Measurements from ENCODE around the gene NEDD8.

The NEDD8 gene

GRCh38 chr14:24232121-24232644 lies at the start of gene NEDD8:
Gene NEDD8, minus strand, starts transcription at chr14:24232367. Its CDS starts 100 bp downstream, at chr14:24232267.
- no peak for DNase-seq

GRCh38 chr14:24281636-24282035 lies 49.5 kb upstream of the NEDD8 start:
- no peak for DNase-seq

GRCh38 chr14:24280797-24281460 lies 48.8 kb upstream of the NEDD8 start:
- no peak for DNase-seq

- DNase-seq: no peak
Observed at GRCh38 chr14:24279301-24280186, 47.4 kb upstream of the NEDD8 start.

GRCh38 chr14:24278424-24278823 lies 46.3 kb upstream of the NEDD8 start:
- DNase-seq: no peak

- no peak for DNase-seq
Observed at GRCh38 chr14:24277606-24278321, 45.6 kb upstream of the NEDD8 start.

GRCh38 chr14:24277071-24277470 lies 44.9 kb upstream of the NEDD8 start:
- DNase-seq: no peak

- no peak for DNase-seq
Observed at GRCh38 chr14:24274101-24274543, 42.0 kb upstream of the NEDD8 start.

- no peak for DNase-seq
Observed at GRCh38 chr14:24273422-24273998, 41.3 kb upstream of the NEDD8 start.

- DNase-seq: no peak
Observed at GRCh38 chr14:24272467-24272866, 40.3 kb upstream of the NEDD8 start.

GRCh38 chr14:24271834-24272263 lies 39.7 kb upstream of the NEDD8 start:
- no peak for DNase-seq

GRCh38 chr14:24271134-24271833 lies 39.1 kb upstream of the NEDD8 start, which contains the start of gene RABGGTA:
Gene RABGGTA, minus strand, starts transcription at chr14:24271597. Its CDS starts 482 bp downstream, at chr14:24271115.
- no peak for DNase-seq

- DNase-seq: no peak
Observed at GRCh38 chr14:24270537-24271133, 38.5 kb upstream of the NEDD8 start.

GRCh38 chr14:24269910-24270536 lies 37.9 kb upstream of the NEDD8 start:
- no peak for DNase-seq

- no peak for DNase-seq
Observed at GRCh38 chr14:24269368-24269767, 37.2 kb upstream of the NEDD8 start.

GRCh38 chr14:24268225-24268624 lies 36.1 kb upstream of the NEDD8 start:
- no peak for DNase-seq

GRCh38 chr14:24267516-24267915 lies 35.3 kb upstream of the NEDD8 start:
- no peak for DNase-seq

- no peak for DNase-seq
Observed at GRCh38 chr14:24266344-24267244, 34.4 kb upstream of the NEDD8 start.

- no peak for DNase-seq
Observed at GRCh38 chr14:24264298-24264697, 32.1 kb upstream of the NEDD8 start.

GRCh38 chr14:24263848-24264247 lies 31.7 kb upstream of the NEDD8 start:
- DNase-seq: no peak
